GM23248 (cell line): ENCODE data around the gene POLA1.

Experiments used
- EZH2 ChIP-seq: fragments of 200-600 bp; sonication (generic); IDR thresholded peaks from 2 replicates; pipeline ENCODE4 v1.6.1; 2018; ENCODE audit warnings: antibody characterized with exemption, mild to moderate bottlenecking; ENCODE audit not compliant: insufficient read depth, poor library complexity, severe bottlenecking
- EZH2phosphoT487 ChIP-seq: fragments of 200-600 bp; sonication (generic); IDR thresholded peaks from 2 replicates; pipeline ENCODE4 v1.6.1; 2018; ENCODE audit warnings: antibody characterized with exemption, moderate library complexity, mild to moderate bottlenecking, low read depth; ENCODE audit not compliant: insufficient read depth

GRCh38 chrX:24877288-24877664, 183.6 kb downstream of the POLA1 start:
- TF ChIP-seq EZH2 (no peak), EZH2phosphoT487 (no peak)
